ENCODE results near the gene G3BP1.
"Not testable (repeated sequence)": the region's sequence is repeated elsewhere in the genome, so short reads cannot be mapped to it uniquely, and the experiment has no call there.

Gene G3BP1

DNA sequence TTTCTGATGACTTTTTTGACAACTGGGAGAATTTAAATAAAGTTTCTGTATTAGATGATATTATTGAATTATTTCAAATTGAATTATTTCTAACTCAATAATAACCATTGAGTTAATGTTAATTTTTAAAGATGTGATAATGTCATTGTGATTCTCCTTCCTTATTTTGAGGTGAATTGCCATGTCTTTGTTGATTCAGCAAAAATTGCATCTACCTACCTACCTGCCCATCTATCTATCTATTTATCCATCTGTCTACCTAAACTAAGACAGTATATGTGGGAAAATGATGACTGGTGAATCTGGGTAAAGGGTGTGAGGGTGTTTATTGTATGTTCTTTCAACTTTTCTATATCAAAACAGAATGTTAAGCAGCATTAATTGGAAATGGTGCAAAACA, 75.0 kb downstream of the G3BP1 start:
- Mint-ChIP-seq H3K4me1 (no peaks in the 10 kb centered on the region), H3K36me3 (no peaks in the 10 kb centered on the region), H3K27ac (no peak overlapping the region), H3K9me3 (peaks cover 4% of the 10 kb centered on the region), H3K4me3 (no peak overlapping the region), H3K27me3 (no peaks in the 10 kb centered on the region)
- no peak for ATAC-seq

DNA sequence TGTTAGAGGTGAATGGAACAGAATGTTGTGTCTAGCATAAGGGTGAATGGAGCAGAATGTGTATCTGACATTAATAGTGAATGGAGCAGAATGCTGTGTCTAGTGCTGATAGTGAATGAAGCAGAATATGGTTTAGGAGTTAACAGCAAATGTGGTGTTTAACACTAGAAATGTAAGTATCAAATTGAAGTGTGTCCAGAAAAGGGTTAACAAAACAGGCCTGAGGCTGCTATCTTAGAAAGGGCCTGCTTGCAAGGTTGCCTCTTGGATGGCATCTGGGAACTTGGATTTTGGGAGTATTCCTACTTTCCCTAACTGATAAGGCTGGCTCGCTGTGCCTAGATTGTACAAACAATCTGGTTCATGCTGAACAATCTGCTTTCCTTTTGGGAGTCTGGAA, 76.1 kb downstream of the G3BP1 start:
- Mint-ChIP-seq H3K9me3 (peaks cover 4% of the 10 kb centered on the region), H3K27me3 (no peaks in the 10 kb centered on the region), H3K4me3 (no peak overlapping the region), H3K36me3 (no peaks in the 10 kb centered on the region), H3K4me1 (no peaks in the 10 kb centered on the region), H3K27ac (no peak overlapping the region)
- no peak for ATAC-seq

DNA sequence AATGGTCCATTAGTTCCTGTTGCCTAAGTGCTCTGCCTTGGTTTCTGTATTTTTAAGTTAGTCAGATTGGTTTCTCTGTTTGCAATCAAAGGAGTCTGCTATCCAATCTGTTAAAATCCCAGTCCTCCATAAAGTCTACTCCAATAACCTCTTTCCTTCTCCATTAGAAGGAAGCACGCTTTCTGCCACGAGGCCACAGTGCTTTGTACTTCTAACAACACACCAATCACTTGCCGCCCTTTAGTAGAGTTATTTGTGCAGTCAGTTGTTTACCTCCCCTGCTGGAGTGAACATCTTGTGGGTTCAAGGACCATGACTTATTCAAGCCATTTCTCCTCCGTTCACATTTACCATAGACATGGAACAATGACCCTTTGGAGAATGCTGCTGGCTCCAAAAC, 83.9 kb downstream of the G3BP1 start:
- H3K27me3 Mint-ChIP-seq, result no peaks in the 10 kb centered on the region
- ATAC-seq, result no peak
- H3K27ac Mint-ChIP-seq, result no peak overlapping the region
- H3K36me3 Mint-ChIP-seq, result no peaks in the 10 kb centered on the region
- H3K4me3 Mint-ChIP-seq, result no peak overlapping the region
- no peaks in the 10 kb centered on the region for H3K9me3 Mint-ChIP-seq
- H3K4me1 Mint-ChIP-seq, result no peaks in the 10 kb centered on the region

DNA sequence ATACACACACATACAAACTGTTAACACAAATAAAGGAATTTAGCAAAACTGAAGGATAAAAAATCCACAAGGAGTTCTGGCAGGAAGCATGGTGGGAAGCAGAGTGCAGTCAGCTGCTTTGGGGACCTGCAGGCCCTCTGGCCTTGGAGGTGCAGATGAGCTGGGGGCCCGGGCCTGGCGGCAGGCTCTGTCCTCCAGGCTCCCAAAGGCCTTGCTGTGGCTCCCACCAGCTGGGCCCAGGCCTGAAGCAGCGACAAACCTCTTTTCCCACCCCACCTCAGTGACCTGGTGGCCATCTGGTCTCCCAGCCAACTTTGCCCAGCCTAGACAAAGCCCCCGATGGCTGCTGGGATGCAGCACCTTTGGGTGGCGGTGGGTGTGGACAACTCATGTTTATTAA, 85.1 kb downstream of the G3BP1 start:
- Mint-ChIP-seq H3K27me3 (no peaks in the 10 kb centered on the region), H3K27ac (no peak overlapping the region)
- ATAC-seq, result no peak

DNA sequence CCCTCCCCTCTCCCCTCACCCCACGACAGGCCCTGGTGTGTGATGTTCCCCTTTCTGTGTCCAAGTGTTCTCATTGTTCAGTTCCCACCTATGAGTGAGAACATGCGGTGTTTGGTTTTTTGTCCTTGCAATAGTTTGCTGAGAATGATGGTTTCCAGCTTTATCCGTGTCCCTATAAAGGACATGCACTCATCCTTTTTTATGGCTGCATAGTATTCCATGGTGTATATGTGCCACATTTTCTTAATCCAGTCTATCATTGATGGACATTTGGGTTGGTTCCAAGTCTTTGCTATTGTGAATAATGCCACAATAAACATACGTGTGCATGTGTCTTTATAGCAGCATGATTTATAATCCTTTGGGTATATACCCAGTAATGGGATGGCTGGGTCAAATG, 89.1 kb downstream of the G3BP1 start:
- H3K9me3 Mint-ChIP-seq, H3K36me3 Mint-ChIP-seq, H3K4me1 Mint-ChIP-seq, H3K27me3 Mint-ChIP-seq, ATAC-seq, H3K4me3 Mint-ChIP-seq, H3K27ac Mint-ChIP-seq: not testable (repeated sequence)

More for the DNA sequence above, 85.1 kb downstream of the G3BP1 start:
- H3K9me3 Mint-ChIP-seq, result no peaks in the 10 kb centered on the region
- H3K4me1 Mint-ChIP-seq, result no peaks in the 10 kb centered on the region
- no peak overlapping the region for H3K4me3 Mint-ChIP-seq
- no peaks in the 10 kb centered on the region for H3K36me3 Mint-ChIP-seq

All from stimulated activated memory B cell treated with anti-CD40 and anti-IgM and Interleukin-4, amounts not matched to agents 10 μg/mL and 1 μg/mL and 100 μg/mL, for 72 hours (primary cell).